Superior temporal gyrus (tissue), 1 donor: ENCODE measurements around the gene CSNK1G1.
A peak's percentile ranks its signal among the peaks of the same experiment; 100 is the strongest.
"Not testable (repeated sequence)": the region's sequence is repeated elsewhere in the genome, so short reads cannot be mapped to it uniquely, and the experiment has no call there.

Experiments
- DNase-seq: peaks from one replicate; pipeline ENCODE4 v3.0.0-alpha.2; 2016; ENCODE audit errors: extremely low spot score

CSNK1G1 gene

DNA sequence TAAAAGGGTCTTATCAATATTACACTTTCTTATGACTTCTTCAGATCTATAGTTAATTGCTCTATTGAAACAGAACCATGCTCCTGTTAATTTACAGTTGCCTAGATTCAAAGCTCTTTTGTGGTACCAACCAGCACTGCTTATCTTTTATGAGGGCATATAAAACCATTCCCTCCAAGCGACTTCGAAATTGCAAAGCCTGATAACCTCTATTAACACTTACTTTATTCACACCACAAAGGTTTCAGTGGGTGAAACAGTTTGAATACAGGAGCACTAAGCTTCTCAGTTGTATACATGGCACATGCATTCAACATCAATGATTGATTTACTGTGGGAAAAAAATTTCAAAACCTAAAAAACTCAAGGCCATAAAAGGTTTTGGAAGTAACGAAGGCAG, 118.3 kb downstream of the CSNK1G1 start:
- no peak for DNase-seq

DNA sequence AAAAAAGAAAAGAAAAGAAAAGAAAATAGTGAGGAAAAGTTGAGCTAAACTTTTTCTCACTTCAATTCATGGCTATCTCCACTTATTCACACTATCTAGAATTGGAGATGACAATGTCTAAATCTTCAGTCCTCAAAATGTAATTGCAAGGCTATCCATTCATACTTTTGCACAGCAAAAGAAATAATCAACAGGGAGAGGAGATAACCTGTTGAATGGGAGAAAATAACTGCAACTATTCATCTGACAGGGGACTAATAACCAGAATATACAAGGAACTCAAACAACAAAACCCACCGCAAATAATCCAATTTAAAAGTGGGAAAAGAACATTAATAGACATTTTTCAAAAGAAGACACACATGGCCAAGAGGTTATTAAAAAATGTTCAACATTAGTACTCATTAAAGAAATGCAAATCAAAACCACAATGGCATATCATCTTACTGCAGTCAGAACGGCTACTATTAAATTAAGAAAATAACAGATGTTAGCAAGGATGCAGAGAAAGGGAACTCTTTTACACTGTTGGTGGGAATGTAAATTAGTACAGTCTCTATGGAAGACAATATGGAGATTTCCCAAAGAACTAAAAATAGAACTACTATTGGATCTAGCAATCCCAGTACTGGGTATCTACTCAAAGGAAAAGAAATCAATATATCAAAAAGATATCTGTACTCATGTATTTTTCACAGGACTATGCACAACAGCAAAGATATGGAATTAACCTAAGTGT, 119.6 kb downstream of the CSNK1G1 start:
- DNase-seq = no peak

DNA sequence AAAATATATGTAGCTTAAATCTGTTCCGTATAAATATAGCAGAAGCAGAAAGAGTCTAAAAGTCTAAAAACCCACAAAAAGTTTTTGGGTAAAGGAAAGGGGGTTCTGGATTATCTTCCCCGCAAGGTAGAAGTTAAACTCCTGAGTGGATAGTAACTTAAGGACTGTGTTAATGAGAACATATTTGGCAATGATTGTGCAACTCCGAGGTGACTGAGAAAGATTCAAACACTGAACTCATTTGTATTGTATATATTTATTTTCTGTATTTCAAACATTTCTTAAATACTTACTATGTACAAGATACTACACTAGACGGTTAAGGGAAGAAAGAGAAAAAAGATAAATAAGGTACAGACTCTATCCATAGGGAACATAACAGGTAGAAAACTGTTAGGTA, 120.4 kb downstream of the CSNK1G1 start:
- DNase-seq = no peak

DNA sequence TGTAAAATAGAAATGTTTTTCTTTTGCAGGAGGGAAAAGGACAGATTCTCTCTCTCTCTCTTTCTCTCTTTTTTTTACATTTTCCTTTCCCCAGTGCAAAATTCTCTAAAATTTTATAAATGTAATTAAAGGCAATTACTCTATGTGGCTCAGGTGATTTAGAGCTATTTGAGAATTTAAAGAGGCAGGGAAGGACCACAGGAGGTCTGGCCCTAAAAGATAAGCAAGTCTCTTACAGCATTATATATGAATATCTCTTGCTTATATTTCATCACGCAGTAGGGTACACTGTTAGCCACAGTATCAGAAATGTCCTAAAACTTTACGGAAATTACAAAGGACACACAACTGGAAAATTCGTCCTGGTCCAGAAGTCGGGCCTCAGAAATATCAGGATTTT, 122.7 kb downstream of the CSNK1G1 start:
- no peak for DNase-seq

DNA sequence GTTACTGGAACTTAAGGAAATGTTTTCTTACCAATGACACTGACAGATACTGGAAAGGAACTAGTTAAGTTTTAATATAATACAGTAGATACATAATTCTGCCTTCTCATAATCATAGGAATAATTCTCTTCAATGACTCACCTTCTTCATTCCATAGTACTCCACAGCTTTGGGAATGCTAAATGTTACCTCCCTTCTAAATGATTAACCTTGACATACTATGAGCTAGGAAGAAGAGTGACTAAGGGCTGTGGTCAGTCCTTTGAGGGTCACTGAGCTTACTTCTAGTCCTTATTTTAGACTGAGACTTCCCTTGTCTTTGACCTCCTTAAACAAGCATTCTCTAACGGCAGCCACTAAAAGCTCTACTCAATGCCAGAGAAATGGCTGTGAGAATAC, 123.6 kb downstream of the CSNK1G1 start:
- DNase-seq = no peak

DNA sequence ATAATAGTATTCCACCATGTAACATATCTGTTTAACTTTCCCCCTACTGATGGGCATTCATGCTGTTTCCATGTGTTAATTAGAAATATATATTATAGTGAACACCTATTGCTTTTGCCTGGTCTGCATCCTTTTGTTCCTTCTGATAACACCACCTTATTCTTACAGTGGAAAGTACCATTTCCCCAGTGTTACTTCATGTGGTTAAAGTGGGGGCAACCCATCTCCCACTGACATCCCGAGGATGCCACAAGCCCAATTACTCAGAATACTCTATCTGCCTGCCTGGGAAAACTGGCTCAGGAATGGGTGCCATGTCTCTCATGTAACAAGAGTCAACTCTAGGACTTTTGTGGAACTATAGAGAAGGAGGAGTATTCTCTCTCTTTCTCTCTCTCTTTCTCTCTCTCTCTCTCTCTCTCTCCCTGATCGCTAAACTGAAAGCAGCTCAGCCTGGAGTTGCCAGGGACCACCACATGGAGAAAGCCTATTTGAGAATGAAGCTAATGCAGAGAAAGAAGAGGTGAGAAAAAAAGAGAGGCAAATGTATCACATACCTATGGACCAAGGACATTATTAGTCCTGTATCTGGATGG, 126.7 kb downstream of the CSNK1G1 start:
- DNase-seq = no peak

DNA sequence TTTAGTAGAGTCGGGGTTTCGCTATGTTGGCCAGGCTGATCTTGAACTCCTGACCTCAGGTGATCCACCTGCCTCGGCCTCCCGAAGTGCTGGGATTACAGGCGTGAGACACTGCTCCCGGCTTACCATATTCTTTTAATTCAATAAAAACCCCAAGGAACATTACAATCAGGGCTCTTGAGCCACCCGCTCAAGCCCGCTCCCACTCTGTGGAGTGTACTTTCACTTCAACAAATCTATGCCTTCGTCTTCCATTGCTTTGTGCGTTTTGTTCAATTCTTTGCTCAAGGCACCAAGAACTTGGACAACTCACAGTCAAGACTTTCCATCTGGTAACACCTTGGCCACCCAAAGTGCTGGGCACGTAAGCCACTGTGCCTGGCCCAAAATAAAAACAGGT, 130.2 kb downstream of the CSNK1G1 start:
- DNase-seq = no peak

DNA sequence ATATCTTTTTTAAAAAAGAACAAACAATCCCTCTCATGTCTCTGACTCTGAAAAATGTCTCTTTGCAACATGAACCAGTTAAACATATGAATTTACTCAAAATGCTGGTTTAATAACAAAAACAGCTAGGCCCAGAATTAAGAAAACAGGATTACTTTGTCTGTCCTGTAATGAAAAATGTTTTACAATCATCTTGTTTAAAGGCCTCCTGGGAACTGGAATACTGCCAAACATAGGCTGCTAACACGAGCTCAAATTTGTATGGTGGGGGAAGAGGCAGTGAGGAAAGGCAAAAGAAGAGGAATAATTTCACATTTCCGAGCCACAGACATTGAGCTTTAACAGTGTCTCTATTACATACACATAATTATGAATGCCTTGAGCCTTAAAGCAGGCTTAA, 131.5 kb downstream of the CSNK1G1 start:
- DNase-seq = peak; percentile 46

DNA sequence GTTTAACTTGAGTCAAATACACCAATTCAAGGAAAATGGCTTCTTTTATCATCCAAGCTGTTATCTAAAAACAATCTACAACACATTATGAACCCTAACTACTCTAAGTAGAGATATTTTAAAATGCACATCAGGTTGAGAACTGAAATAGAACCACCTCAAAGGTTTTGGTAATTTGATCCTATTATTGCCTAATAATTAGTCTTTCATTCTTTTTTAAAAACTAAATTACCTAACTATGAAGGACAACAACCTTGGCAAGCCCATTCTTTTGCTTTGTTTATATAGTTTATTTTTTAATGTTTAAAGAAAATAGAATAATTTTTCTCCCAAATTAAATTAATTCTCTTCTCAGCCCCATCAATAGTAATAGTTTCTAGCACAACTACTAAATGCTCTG, 132.1 kb downstream of the CSNK1G1 start:
- DNase-seq = no peak

DNA sequence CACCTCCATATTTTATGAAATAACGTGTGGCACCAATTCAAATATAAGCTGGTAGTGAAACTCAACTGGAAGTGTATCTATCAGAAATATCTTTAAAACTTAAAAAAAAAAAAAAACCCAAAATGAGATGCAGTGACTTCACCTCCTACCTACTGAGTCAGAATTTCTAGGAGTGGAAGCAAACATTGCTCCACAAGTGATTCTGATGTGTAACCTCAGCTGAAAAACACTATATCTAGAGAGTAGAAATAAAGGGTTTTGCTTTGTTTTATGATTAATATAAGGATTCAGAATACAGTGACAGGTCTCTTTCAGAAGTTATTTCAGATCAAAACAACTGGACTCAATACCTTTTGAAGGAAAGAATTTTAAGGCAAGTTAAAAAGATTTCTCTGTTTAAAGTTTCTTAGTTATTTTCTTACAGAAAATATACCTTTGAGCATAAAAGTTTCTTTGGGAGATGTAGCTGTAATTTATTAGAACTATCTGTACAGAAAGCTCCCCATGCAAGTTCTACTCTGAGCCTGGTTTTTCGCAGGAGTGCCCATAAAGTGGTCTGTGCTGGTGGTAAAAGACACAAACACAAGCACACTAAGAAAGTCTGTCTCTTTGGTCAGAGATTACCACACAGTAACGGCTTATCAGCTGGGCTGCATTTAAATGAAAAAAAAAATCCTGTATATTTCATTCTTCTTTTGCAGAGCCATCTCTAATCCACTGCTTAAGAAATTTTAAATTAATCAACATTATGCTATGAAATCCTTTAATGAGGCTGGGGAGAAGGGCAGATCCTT, 133.2 kb downstream of the CSNK1G1 start:
- DNase-seq = no peak

DNA sequence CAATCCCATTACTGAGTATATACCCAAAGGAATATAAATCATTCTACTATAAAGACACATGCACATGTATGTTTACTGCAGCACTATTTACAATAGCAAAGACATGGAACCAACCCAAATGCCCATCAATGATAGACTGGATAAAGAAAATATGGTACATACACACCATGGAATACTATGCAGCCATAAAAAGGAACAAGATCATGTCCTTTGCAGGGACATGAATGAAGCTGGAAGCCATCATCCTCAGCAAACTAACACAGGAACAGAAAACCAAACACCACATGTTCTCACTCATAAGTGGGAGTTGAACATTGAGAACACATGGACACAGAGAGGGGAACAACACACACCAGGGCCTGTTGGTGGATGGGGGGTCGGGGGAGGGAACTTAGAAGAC, 134.1 kb downstream of the CSNK1G1 start:
- not testable (repeated sequence) for DNase-seq

DNA sequence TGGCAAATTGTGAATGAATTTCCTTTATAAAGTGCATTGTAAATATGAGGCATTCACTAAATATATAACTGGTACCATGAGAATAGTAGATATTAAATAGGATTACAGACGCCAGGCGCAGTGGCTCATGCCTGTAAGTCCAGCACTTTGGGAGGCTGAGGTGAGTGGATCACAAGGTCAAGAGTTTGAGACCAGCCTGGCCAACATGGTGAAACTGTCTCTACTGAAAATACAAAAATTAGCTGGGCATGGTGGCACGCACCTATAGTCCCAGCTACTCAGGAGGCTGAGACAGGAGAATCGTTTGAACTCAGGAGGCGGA, 138.6 kb downstream of the CSNK1G1 start:
- DNase-seq = not testable (repeated sequence)

DNA sequence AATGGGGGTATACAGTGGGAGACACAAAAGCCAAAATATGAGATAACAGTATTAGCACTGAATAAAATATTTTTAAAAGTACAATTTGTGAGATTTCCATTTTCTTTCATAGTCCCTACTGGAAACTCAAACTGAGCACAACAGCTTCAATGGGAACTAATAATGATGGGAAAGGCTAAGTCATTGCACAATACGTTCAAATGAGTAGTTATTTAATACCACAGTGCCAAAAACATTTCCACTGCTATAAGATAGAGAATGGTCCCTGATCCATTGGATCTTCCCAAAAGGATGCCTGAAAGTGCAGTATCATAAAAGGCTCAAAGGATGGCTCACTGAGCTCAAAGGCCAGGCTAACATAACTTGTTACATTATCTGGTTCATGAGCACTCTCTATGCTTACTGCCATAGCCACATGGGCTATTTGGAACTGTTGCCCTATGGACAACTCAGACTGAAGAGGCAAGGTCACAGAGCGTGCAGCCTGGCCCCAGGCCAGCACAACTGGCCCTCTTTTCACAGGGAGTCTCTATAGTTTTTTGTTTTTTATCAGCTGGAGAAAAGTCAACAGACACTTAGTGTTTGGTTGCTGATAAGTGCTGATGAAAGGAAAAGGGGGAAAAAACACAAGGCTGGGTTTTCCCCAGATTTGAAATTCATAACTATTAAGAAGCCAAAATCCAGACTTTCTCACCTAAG, 139.1 kb downstream of the CSNK1G1 start:
- no peak for DNase-seq

GRCh38 chr15:64216196-64216595, 139.8 kb downstream of the CSNK1G1 start:
- no peak for DNase-seq

- no peak for DNase-seq
Observed at GRCh38 chr15:64213646-64214045, 142.3 kb downstream of the CSNK1G1 start.

DNA sequence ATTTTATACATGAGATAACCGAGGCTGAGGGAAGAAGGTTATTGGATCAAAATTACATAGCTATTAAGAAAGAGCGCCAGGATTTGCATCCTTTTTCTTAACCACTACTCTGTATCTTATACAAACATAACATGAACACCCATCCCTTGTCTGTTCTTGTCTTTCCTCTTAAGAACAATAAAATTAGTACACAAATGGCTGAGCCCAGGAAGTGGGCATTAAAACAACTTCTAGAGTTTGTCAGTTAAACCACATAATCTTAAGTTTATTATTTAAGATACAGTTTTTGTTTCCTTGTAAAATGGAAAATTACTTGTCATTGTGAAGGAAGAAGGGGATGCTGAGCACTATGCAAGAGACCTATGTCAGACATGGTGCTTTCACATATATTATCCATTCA, 144.3 kb downstream of the CSNK1G1 start:
- no peak for DNase-seq

DNA sequence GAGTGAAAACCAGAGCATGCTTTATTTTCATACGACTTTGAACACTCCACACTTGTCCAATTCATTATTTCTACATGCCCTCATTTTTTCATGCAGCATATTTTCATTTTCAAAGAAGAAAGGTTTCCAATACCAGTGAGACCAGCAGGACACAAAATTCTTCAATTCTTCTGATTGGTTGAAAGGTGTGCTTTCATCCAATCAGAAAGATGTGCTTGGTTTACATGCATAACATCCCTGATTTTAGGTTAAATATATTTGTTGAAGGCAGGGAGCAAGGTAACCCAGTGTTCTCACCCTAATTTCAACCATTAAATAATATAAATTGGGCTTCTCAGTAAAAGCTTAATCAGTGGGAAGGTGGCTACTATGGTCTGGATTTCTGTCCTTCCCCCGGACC, 145.6 kb downstream of the CSNK1G1 start:
- DNase-seq = no peak

- DNase-seq = peak; percentile 44
Observed at GRCh38 chr15:64209680-64210334, 146.2 kb downstream of the CSNK1G1 start.

GRCh38 chr15:64205202-64205601, 150.8 kb downstream of the CSNK1G1 start:
- DNase-seq = no peak

- no peak for DNase-seq
Observed at GRCh38 chr15:64197425-64197824, 158.5 kb downstream of the CSNK1G1 start.

DNA sequence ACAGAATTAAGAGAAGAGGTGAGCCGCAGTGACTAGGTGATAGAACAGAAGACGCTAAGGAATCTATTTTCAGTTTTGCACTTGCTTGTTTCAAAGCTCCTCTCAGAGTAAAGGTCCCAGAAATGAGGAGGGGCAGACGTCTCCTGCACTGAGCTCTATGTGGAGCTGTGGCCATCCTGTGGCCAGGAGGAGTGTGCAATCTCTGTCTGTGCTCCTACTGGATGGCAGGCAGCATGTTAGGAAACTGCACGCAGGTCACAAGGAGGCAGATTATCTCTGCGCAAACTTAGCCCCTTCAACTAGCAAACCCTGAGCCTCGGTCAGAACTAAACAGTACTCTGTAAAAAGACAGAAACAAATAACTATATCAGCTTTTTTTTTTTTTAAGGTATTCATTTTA, 162.0 kb downstream of the CSNK1G1 start:
- DNase-seq = no peak
